B cell (primary cell): Measurements from ENCODE around the gene SPEF1. TPM values are rescaled to one million over a fixed set of nuclear protein-coding genes. Genes with fewer than 3 reads are reported as not detected.
A peak's percentile ranks its signal among the peaks of the same experiment; 100 is the strongest.

Experiments used
- ATAC-seq: fragments of 200-7000 bp; cut with Tn5 transposase; one replicate; pipeline ENCODE4 v1.10.0; 2021; ENCODE audit warnings: low read depth, mild to moderate bottlenecking, moderate number of reproducible peaks, moderate library complexity
- CTCF ChIA-PET: fragments of 350-600 bp; sonication (Branson Sonifier 250); formaldehyde crosslinking; loops from one replicate; lab custom pipeline; 2021; ENCODE audit warnings: antibody characterized with exemption, inconsistent platforms; lab: Charles Lee
- POLR2A ChIA-PET: fragments of 350-600 bp; sonication (Branson Sonifier 250); formaldehyde crosslinking; loops from one replicate; lab custom pipeline; 2021; ENCODE audit warnings: antibody characterized with exemption; lab: Charles Lee
- DNase-seq: peaks from one replicate; pipeline ENCODE4 v3.0.0; 2013
- H2AFZ ChIP-seq: 2 replicates; pipeline ENCODE4 v1.6.1; 2012; ENCODE audit warnings: mild to moderate bottlenecking, low read depth, low read length; ENCODE audit not compliant: insufficient read depth, poor library complexity, severe bottlenecking
- H3K27ac ChIP-seq, 2 donors: 1 replicate in 1 of 2; 2 replicates in 1 of 2; pipeline ENCODE4 v1.5.1; 2012 to 2013; ENCODE audit warnings: low read length in 2 of 2, mild to moderate bottlenecking in 2 of 2, moderate library complexity in 1 of 2
- H3K27me3 ChIP-seq, 4 experiments: fragments of 200-600 bp in 1 of 4; sonication (generic) in 1 of 4; replicated peaks in 1 of 4; 1 replicate in 2 of 4; 2 replicates in 2 of 4; pipeline versions ENCODE4 v1.6.1 to v1.7.0; 2013 to 2016; ENCODE audit warnings: low read length in 3 of 4, mild to moderate bottlenecking in 2 of 4, mixed read lengths in 1 of 4, moderate library complexity in 1 of 4; ENCODE audit not compliant: insufficient read depth in 4 of 4, control insufficient read depth in 3 of 4; ENCODE audit errors: control extremely low read depth in 1 of 4
- H3K36me3 ChIP-seq, 2 experiments: replicated peaks in 1 of 2; 1 replicate in 1 of 2; 2 replicates in 1 of 2; pipeline versions ENCODE4 v1.6.1 to v1.7.1; 2013; ENCODE audit warnings: low read length in 1 of 2; ENCODE audit not compliant: insufficient read depth in 2 of 2, control insufficient read depth in 1 of 2; ENCODE audit errors: control extremely low read depth in 1 of 2, extremely low read depth in 1 of 2
- H3K4me1 ChIP-seq, 2 donors: fragments of 200-600 bp in 1 of 2; sonication (generic) in 1 of 2; 1 replicate in 1 of 2; 2 replicates in 1 of 2; pipeline versions ENCODE4 v1.5.1 to v1.6.1; 2013 to 2017; ENCODE audit warnings: low read length in 2 of 2; ENCODE audit not compliant: control insufficient read depth in 2 of 2, insufficient read depth in 2 of 2
- H3K4me2 ChIP-seq: replicated peaks from 2 replicates; pipeline ENCODE3; 2012; ENCODE audit warnings: mild to moderate bottlenecking, low read depth, low read length; ENCODE audit not compliant: poor library complexity, severe bottlenecking
- H3K4me3 ChIP-seq, 5 experiments: fragments of 200-600 bp in 1 of 5; sonication (generic) in 1 of 5; 1 replicate in 3 of 5; 2 replicates in 2 of 5; pipeline versions ENCODE4 v1.5.1 to v1.7.0; 2011 to 2016; ENCODE audit warnings: low read length in 4 of 5, mild to moderate bottlenecking in 4 of 5, low read depth in 2 of 5, control low read depth in 1 of 5, moderate library complexity in 1 of 5; ENCODE audit not compliant: insufficient read depth in 1 of 5; ENCODE audit errors: control extremely low read depth in 1 of 5, extremely low read depth in 1 of 5
- H3K79me2 ChIP-seq: fragments of 200-600 bp; sonication (generic); one replicate; pipeline ENCODE4 v1.6.0; 2016; ENCODE audit warnings: low read length; ENCODE audit not compliant: control insufficient read depth, insufficient read depth
- H3K9ac ChIP-seq: fragments of 200-600 bp; sonication (generic); 2 replicates; pipeline ENCODE4 v1.6.1; 2017; ENCODE audit warnings: mild to moderate bottlenecking, low read length, moderate library complexity
- H3K9me3 ChIP-seq, 3 donors: one replicate each; pipeline versions ENCODE4 v1.6.1 to v1.7.1; 2013; ENCODE audit warnings: low read length in 2 of 3; ENCODE audit not compliant: control insufficient read depth in 2 of 3, insufficient read depth in 1 of 3; ENCODE audit errors: control extremely low read depth in 1 of 3
- H4K20me1 ChIP-seq: 2 replicates; pipeline ENCODE4 v1.6.0; 2012; ENCODE audit warnings: mild to moderate bottlenecking, low read length; ENCODE audit not compliant: insufficient read depth, control insufficient read depth, poor library complexity, severe bottlenecking
- H3K27ac Mint-ChIP-seq: one replicate; pipeline ENCODE4 v1.8.0; 2021; ENCODE audit warnings: mixed read lengths
- H3K27me3 Mint-ChIP-seq: one replicate; pipeline ENCODE4 v1.8.0; 2021; ENCODE audit warnings: mixed read lengths
- H3K4me1 Mint-ChIP-seq: one replicate; pipeline ENCODE4 v1.8.0; 2021; ENCODE audit warnings: mixed read lengths
- H3K4me3 Mint-ChIP-seq: one replicate; pipeline ENCODE4 v1.8.0; 2021; ENCODE audit warnings: mixed read lengths
- H3K9me3 Mint-ChIP-seq: one replicate; pipeline ENCODE4 v1.8.0; 2022; ENCODE audit warnings: mixed read lengths; ENCODE audit not compliant: insufficient read depth
- CTCF ChIP-seq: fragments of 200-600 bp; IDR thresholded peaks from one replicate; pipeline ENCODE4 v1.8.0; 2022; ENCODE audit warnings: antibody characterized with exemption, mild to moderate bottlenecking
- EZH2 ChIP-seq: IDR thresholded peaks from 2 replicates; pipeline ENCODE4 v1.6.1; 2012; ENCODE audit warnings: borderline replicate concordance, low read depth, mild to moderate bottlenecking, moderate library complexity, low read length; ENCODE audit not compliant: insufficient read depth, poor library complexity, severe bottlenecking
- WGBS: methylation state at CpG from one replicate; pipeline ENCODE4 v1.1.5; 2013; ENCODE audit warnings: missing lambda C conversion rate; ENCODE audit not compliant: insufficient coverage; 5-methylcytosine and 5-hydroxymethylcytosine counted together
- intact Hi-C: fragments of 100-400 bp; cut with micrococcal nuclease; formaldehyde crosslinking; loops from one replicate; pipeline ENCODE4 v1.10.0; 2022
- polyA plus RNA-seq: library from polyadenylated mRNA; depleted of rRNA; stranded (reverse); fragments of >200 nt; gene quantifications from 2 replicates; pipeline ENCODE4 v1.2.3, GENCODE V29; 2012
- total RNA-seq, 2 donors: library from RNA; stranded (reverse); fragments of 120-200 nt in 1 of 2; gene quantifications; 1 replicate in 1 of 2; 2 replicates in 1 of 2; pipeline versions ENCODE4 v1.2.3 to v1.2.4, GENCODE V29; 2013 to 2022

SPEF1 gene
- total and polyA plus RNA-seq, 2 donors (not counting 1 experiment from before 2014, with no cell fraction given) = not detected

- DNase-seq (no peak), ATAC-seq (no peak)
- peaks cover 0 to 3% (median 0%) of the 10 kb centered on the region in 3 donors for H3K9me3 ChIP-seq
- Mint-ChIP-seq H3K27ac (peak overlapping the region; percentile 42), H3K27me3 (no peaks in the 10 kb centered on the region), H3K9me3 (no peaks in the 10 kb centered on the region), H3K4me1 (peaks cover 24% of the 10 kb centered on the region), H3K4me3 (no peak overlapping the region)
- H3K79me2 ChIP-seq = no peaks in the 10 kb centered on the region
- intact Hi-C loops = no loop called here
- peaks cover 0 to 2% of the 10 kb centered on the region in 2 experiments for H3K36me3 ChIP-seq
- no peaks in the 10 kb centered on the region for H3K27me3 ChIP-seq
- H3K4me2 ChIP-seq = no peak overlapping the region
- ChIA-PET POLR2A (interaction anchor here (0.9 to 3.1 kb wide), 2 partner anchors 30 to 32 kb away, joined by 3 to 10 read pairs; partner anchors contain the start of gene AP5S1), CTCF (interaction anchor here (0.7 to 6.4 kb wide), 7 partner anchors 11 to 344 kb away, joined by 3 to 84 read pairs (median 4); partner anchors contain the start of gene AP5S1)
- H3K9ac ChIP-seq = no peak overlapping the region
- peaks cover 8 to 18% of the 10 kb centered on the region in 2 donors for H3K4me1 ChIP-seq
- H3K27ac ChIP-seq = no peak overlapping the region
- no peak overlapping the region for H3K4me3 ChIP-seq
- H4K20me1 ChIP-seq = peaks cover 20% of the 10 kb centered on the region
- no peak for TF ChIP-seq EZH2
- no peak for TF ChIP-seq CTCF
- no peak overlapping the region for H2AFZ ChIP-seq
- WGBS = 80% methylated on average over 4 of the region's 4 CpGs
These were observed 7.5 kb upstream of the SPEF1 start for GRCh38 chr20:3788685-3789155.
